RWPE2 (cell line): Measurements from ENCODE around the gene TRH.
A peak's percentile ranks its signal among the peaks of the same experiment; 100 is the strongest.
"Not testable (repeated sequence)": the region's sequence is repeated elsewhere in the genome, so short reads cannot be mapped to it uniquely, and the experiment has no call there.

Experiments
- ATAC-seq: fragments of 200-7000 bp; cut with Tn5 transposase; 3 replicates; pipeline ENCODE4 v1.9.1; 2021; ENCODE audit warnings: low read depth
- DNase-seq: peaks from one replicate; pipeline ENCODE4 v3.0.0-alpha.2; 2020; ENCODE audit warnings: low spot score
- H3K27ac ChIP-seq: fragments of 450-650 bp; 2 replicates; pipeline ENCODE4 v1.5.1; 2017; ENCODE audit warnings: mild to moderate bottlenecking; ENCODE audit not compliant: poor library complexity, severe bottlenecking
- H3K27me3 ChIP-seq: fragments of 250-450 bp; sonication (Bioruptor Pico); 2 replicates; pipeline ENCODE4 v1.5.1; 2021; ENCODE audit warnings: mild to moderate bottlenecking, moderate library complexity; ENCODE audit not compliant: insufficient read depth, poor library complexity, severe bottlenecking
- H3K36me3 ChIP-seq: fragments of 250-450 bp; sonication (Bioruptor Pico); 2 replicates; pipeline ENCODE4 v1.5.1; 2020; ENCODE audit warnings: low read depth, mild to moderate bottlenecking, moderate library complexity
- H3K4me1 ChIP-seq: fragments of 250-450 bp; sonication (Bioruptor Pico); 2 replicates; pipeline ENCODE4 v1.5.1; 2021; ENCODE audit warnings: mild to moderate bottlenecking, moderate library complexity; ENCODE audit not compliant: insufficient read depth, poor library complexity, severe bottlenecking
- H3K4me3 ChIP-seq: fragments of 250-450 bp; sonication (Bioruptor Pico); 2 replicates; pipeline ENCODE4 v1.5.1; 2021; ENCODE audit warnings: mild to moderate bottlenecking, moderate library complexity; ENCODE audit not compliant: severe bottlenecking
- H3K9me3 ChIP-seq: fragments of 250-450 bp; sonication (Bioruptor Pico); 2 replicates; pipeline ENCODE4 v1.5.1; 2021; ENCODE audit warnings: mild to moderate bottlenecking, moderate library complexity; ENCODE audit not compliant: severe bottlenecking
- CTCF ChIP-seq: fragments of 450-650 bp; IDR thresholded peaks from one replicate; pipeline ENCODE4 v1.5.1; 2017; ENCODE audit warnings: mild to moderate bottlenecking, moderate library complexity; ENCODE audit not compliant: poor library complexity, severe bottlenecking

The TRH gene

DNA sequence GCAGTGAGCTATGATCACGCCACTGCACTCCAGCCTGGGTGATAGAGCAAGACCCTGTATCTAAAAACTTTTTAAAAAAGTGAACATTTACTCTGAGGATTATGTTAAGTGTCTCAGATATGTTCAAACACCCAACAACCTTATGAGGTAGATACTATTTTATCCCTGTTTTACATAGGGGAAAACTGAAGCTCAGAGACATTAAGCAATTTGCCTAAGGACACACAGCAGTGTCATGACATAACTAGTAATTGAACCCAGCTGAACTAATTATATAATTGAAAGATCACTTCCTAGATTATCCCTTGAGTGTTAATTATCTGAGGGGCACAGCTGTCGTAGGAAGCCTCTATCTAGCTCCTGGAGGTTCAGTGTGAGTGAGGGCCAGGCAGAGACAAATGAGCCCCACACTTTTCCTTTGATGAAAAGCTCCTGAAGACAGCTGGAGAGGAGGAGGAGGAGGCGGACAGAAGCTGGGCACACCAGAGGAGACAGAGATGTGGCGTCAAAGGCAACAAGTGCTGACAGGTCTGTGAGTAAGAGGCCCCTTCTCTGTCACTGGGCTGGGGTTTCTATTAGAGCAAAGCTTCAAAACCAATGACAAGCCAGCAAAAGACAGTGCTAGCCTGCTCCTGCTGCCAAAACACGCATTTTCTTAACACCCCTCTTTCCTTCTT, 20.5 kb downstream of the TRH start:
- Histone ChIP-seq H3K9me3 (no peaks in the 10 kb centered on the region), H3K4me3 (no peak overlapping the region), H3K27me3 (no peaks in the 10 kb centered on the region), H3K27ac (no peak overlapping the region), H3K4me1 (no peaks in the 10 kb centered on the region), H3K36me3 (no peaks in the 10 kb centered on the region)
- ATAC-seq: peak; percentile 87
- DNase-seq: no peak
- TF ChIP-seq CTCF: no peak

- Histone ChIP-seq H3K36me3 (no peaks in the 10 kb centered on the region), H3K27ac (no peak overlapping the region), H3K4me3 (no peak overlapping the region), H3K27me3 (no peaks in the 10 kb centered on the region), H3K4me1 (no peaks in the 10 kb centered on the region), H3K9me3 (no peaks in the 10 kb centered on the region)
- DNase-seq: no peak
- no peak for TF ChIP-seq CTCF
- ATAC-seq: no peak
Observed at GRCh38 chr3:129996073-129996472, 21.6 kb downstream of the TRH start.

- not testable (repeated sequence) for H3K4me1 ChIP-seq, H3K4me3 ChIP-seq, H3K27me3 ChIP-seq, H3K27ac ChIP-seq, DNase-seq, H3K9me3 ChIP-seq, ATAC-seq, H3K36me3 ChIP-seq
Observed at GRCh38 chr3:129999176-129999575, 24.7 kb downstream of the TRH start.

- ATAC-seq: peak; percentile 83
- H3K4me1 ChIP-seq, H3K27me3 ChIP-seq, H3K36me3 ChIP-seq, H3K9me3 ChIP-seq, H3K27ac ChIP-seq, DNase-seq: not testable (repeated sequence)
- peak; percentile 89 for TF ChIP-seq CTCF
- H3K4me3 ChIP-seq: peak overlapping the region; percentile 31
Observed at GRCh38 chr3:130002666-130003598, 28.4 kb downstream of the TRH start.

DNA sequence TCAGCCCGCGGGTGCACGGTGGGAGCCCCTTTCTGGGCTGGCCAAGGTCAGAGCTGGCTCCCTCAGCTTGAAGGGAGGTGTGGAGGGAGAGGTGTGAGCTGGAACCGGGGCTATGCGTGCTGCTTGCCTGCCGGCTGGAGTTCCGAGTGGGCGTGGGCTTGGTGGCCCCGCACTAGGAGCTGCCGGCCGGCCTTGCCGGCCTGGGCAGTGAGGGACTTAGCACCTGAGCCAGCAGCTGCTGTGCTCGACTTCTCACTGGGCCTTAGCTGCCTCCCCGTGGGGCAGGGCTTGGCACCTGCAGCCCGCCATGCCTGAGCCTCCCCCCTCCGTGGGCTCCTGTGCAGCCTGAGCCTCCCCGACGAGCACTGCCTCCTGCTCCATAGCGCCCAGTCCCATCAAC, 36.0 kb downstream of the TRH start:
- Histone ChIP-seq H3K4me1 (no peaks in the 10 kb centered on the region), H3K9me3 (no peaks in the 10 kb centered on the region), H3K27me3 (no peaks in the 10 kb centered on the region), H3K36me3 (no peaks in the 10 kb centered on the region), H3K27ac (no peak overlapping the region), H3K4me3 (no peak overlapping the region)
- ATAC-seq (no peak), DNase-seq (no peak)
- no peak for TF ChIP-seq CTCF

DNA sequence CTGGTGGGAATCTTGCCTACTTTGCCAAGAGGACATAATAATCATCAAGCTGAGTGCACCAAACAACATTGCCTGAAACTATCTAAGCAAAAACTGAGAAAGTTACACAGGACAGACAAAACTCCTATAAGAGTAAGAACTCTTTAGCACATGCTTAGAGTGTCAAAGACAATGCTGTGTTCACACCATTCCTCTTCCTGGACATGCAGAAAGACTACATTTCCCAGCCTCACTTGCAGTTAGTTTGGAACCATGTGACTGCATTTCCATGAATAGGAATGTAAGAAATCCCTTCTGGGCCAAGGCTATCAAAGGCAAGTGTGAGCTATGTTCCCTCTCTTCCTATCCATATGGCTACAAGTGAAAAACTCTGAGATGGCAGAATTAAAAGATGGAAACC, 37.6 kb downstream of the TRH start:
- not testable (repeated sequence) for DNase-seq, ATAC-seq, H3K27me3 ChIP-seq, H3K27ac ChIP-seq, H3K4me1 ChIP-seq, H3K4me3 ChIP-seq, H3K36me3 ChIP-seq, H3K9me3 ChIP-seq

DNA sequence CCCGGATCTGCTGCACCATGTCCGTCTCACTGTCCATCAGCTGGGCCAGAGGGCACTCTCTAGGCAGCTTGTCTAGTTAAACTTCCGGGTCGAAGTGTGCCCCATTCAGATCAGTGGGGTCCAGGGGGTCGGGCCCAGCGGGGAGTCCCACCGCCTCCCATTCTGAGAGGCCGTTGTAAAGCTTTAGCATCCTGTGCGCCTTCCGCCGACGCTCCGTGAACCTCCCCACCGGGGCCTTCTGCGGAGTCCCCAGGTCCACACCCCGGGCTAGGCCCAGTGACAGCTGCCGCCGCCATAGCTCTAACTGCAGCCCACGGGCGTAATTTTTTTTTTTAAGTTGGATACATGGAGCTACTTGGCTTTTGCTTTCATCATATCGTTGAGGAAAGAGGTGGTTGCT, 38.7 kb downstream of the TRH start:
- H3K36me3 ChIP-seq, H3K4me1 ChIP-seq, DNase-seq, H3K4me3 ChIP-seq, H3K27ac ChIP-seq, H3K27me3 ChIP-seq, ATAC-seq, H3K9me3 ChIP-seq: not testable (repeated sequence)
